NCI-H748 (cell line): ENCODE measurements around the gene MYO3B.

Source experiments
- DNase-seq: peaks from one replicate; lab custom pipeline; 2025; ENCODE audit not compliant: unreplicated experiment; lab: John Stamatoyannopoulos, UW

The MYO3B gene

DNA sequence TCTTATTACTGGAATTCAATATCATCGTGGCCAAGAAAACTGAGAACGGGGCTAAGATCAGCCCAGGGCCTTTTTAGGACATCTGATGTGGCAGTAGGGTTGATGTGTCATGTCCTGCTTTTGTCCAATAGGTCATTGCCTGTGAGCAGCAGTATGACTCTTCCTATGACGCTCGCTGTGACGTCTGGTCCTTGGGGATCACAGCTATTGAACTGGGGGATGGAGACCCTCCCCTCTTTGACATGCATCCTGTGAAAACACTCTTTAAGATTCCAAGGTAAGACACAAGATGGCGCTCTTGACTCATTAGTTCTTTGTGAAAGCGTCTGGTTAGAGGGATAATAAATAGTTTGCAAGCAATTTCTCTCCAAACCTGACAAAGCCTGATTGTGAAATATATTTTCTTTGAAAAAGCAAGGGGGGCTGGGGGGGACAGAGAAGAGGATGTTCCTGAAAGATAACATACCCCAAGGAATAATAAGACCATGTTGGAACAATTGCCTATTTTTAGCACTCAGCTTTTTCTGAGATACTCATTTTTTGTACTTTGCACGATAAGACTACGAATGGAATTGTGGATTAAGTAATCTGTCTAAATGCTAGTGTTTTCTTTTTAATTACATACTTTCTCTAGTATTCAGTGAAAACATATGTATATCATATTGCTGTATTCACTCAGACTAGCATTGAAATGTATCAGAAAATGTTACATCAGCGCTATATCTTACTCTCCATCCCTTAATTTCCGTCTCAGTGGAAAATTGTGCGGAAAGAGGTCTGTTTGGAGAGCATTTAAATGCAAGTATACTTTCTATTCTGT, 58.1 kb downstream of the MYO3B start:
- peak; percentile 91 for DNase-seq

DNA sequence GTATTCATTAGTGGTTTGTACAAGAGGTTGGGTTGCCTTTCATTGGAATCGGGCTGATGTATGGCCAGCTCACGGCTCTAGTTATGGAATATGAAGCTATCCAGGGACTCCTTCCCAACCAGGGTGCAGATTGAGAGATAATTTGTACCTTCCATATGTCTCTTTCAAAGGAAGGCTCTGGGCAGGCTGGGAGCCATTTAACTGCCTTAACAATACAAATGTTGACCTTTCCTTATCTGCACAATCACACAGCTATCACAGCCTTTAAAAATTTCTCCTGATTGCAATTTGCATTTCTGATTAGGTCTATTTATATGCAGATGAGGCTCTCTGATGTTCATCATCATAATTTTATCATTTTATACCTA, 58.7 kb downstream of the MYO3B start:
- peak; percentile 94 for DNase-seq

DNA sequence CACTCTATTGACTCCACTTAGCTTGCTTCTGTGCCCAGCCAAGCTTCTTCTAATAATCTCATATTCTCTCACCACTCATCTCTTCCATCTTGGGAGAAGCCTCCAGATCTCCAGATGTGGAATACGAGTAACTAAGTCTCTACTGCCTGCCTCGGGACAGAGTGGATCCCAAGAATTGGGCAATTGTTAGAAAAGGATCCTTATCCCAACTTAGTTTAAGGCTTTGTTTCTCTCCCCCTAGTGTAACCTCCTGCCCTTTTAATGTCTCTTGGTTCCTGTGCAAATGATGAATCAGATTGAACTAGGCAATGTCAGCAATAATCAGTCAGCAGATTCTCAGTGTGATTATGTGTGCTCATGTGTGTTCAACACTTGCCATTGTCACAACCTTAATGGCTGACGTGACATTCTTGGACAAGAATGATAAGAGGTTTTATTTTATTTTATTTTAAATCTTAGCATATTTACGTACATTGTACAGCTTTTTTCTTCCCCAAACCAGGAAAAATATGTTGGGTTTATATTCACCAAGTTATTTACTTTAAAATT, 59.7 kb downstream of the MYO3B start:
- DNase-seq: peak; percentile 59

DNA sequence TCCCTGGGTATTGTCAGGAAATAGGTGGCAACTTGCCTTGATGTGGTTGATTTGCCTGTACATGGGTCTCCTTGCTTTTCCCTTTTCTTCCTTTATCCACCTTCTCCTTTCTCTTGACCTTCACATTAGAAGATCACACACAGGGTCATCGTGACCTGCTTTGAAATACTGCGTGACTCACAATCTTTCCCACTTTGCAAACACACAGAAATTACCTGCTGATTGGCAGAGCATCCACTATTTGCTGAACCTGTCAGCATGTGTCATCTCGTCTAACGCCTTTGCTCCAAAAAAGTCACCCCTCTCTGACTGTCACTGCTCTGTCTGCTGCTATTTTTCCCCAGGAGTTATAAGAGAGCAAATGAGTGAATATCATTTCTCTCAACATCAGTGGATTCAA, 60.8 kb downstream of the MYO3B start:
- DNase-seq: peak; percentile 54

DNA sequence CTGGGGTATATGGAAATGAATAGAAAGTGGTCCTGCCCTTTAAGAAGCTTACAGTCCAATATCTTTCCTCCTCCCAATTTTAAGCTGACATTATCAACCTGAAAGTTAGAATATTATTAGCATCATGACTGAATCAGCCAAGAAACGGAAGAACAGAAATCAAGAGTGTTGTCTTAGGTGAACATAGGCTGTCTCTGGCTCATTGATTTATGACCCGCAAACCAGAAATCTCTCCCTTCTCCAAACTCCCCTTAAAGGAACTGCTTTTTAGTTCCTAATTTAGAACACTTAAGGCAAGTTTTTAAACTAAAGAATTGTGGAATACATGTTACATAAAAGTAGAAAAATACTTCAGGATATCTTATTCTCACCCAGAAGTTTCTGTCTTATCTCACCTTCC, 62.7 kb downstream of the MYO3B start:
- DNase-seq: no peak

DNA sequence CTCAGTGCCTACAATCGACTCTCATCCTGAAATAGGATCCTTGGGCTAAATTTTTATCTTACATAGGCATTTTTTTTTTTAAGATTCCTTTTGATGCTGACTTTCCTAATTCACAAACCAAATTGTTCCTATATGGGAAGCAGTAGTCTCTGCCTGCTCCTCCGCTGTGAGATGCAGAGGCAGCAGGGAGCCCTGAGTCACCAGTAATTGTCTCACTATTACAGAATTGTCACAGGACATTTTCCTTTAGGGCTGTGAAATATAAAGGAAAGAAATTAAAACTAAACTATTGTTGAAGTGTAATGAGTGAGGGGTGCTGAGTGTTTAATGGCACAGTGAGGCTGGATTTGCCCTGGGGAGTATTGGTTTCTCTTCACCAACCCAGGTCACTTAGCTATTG, 63.8 kb downstream of the MYO3B start:
- no peak for DNase-seq

DNA sequence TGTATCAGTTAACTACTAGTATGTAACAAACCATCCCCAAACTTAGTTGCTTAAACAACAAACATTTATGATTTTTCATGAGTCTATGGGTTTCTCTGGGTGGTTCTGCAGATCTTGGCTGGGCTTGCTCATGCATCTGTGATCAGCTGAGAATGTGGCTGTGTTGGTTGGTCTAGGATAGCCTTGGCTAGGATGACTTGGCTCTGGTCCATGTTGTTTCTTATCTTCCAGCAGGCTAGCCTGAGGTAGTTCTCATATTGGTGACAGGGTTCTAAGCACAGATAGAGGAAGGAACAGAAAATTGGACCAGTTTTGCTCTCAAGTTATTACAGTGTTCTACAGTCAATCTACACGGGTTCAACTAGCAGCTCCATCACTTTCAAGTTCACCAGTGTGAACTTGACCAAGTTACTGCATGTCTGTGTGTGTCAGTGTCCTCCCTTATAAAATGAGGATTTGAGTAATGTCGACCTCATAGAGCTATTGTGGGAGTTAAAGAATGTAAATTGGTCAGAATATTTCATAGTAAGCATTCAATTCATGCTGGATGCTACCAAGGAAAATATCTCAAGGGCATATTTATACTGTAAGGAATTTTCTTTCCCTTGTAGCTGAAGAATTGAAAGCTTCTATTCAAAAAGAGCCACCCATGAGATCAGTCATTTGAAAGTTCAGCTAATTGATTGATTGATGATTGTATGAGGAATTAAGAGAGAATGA, 65.3 kb downstream of the MYO3B start:
- no peak for DNase-seq

DNA sequence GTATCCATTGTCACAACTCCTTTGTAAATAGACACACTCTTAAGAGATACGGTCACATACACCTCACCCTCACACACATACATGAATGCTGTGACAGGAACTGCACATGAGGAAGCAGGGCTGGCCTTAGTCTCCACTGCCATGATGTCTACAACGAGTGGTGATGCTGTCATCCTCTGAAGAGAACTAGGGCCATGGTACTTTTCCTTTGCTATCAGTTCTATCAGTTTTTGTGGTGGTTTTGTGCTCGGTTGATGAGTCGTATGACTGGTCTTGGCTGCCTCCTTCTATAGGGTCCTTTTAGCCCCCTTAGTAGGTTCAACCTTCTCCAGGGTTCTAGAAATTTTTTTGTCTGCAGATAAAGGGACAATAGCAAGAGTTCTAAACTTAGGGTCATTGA, 66.0 kb downstream of the MYO3B start:
- no peak for DNase-seq

DNA sequence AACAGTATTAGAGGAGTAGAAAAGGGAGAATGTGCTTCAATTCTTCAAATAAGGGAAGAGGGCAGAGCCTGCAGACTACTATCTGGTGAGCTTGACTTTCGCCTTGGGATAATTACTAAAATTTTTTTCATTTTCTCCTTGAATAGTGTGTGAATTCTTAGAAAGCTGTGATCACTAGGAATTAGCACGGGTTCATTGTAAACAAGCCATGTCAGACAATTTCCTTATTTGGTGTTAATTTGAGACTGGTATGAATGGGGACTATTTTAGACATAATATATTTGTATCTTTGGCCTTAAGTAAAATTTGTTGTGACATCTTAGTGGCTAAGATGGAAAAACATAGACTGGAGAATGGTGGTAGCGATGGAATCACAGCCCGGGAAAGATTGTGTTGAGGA, 66.6 kb downstream of the MYO3B start:
- no peak for DNase-seq

DNA sequence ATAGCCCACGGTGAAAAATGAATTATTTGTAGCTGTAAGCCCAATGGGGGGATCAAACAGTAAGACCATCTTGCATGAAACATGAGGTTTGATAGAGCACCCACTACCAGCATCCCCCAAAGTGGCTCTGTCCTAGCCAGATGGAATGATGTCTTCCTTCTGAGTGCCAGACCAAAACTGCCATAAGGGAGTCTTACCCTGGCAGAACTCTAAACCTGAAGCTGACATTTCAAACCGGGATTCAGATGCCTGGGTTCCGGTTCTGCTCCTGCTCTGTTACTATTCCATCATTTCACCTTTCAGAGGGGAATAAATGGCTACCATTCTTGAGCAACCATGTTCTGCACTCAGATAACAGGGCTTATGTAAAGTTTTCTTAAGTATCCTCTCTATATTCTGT, 67.4 kb downstream of the MYO3B start:
- no peak for DNase-seq

DNA sequence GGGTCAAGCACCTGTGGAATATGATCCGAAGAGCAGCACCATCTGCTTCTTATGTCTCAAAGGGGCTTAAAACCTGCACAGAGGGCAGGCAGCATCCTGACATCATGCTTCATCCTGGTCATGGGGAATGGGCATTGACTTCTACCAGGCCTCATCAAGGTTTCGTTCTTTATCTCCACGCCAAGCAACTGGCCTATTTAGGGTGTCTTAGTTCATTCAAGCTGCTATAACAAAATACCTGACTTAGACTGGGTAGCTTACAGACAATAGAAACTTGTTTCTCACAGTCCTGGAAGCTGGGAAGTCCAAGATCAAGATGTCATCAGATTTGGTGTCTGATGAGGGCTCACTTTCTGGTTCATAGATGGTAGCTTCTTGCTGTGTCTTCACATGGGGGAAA, 69.4 kb downstream of the MYO3B start:
- DNase-seq: no peak

DNA sequence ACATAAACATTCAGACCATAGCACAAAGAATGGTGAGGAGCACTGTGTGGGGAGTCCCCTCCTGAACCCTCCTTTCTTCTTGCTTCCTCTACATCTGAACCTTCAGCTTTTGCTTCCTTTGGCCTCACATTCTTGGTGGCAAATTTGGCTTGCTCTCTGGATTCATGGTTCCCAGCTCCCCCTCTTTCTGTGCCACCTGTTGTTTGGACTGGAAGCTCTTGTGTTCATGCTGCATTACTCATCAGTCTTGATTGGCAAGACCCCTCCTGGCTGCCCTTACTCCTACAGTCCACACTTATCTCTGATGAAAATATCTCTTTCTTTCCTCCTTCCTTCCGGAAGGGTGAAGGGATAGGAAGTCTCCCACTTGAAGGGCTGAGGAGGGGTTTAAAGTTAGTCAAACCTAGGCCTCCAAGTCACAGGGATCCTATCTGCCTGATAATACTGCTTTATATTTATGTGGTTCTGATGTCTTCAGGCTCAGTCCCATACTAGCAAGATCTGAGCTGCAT, 70.0 kb downstream of the MYO3B start:
- DNase-seq: no peak

DNA sequence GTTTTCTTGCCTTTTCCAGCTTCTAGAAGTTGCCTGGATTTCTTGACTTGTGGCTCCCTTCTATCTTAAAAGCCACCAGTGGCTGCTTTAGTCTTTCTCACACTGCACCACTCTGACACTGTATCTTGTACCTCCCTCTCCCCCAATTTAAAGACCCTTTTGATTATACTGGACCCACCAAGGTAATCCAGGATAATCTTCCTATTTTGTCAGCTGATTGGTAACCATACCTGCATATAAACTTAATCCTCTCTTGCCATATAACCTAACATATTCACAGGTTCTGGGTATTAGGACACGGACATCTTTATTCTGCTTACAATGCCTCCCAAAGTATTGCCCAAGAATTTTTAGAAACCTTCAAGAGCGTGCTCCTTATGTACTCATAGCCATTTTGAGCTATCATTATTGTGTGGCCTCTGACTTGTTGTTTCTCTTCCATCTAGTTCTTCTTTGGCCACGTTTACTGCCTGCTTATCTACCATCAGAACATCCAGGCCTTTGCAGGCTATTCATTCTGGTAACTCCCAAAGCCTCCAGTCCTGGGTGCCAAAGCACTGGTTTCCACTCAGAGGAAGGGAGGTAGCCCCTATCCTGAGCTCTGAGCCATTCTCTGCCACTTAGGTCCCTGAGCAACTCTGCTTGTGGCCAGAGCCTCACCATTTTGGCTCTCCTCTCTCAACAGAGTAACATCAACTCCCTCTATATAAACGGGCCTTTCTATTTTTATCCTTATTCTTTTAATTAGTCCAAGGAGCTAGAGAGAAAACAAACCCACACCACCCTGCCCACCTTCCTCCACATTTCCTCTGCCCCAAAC, 70.8 kb downstream of the MYO3B start:
- DNase-seq: no peak

DNA sequence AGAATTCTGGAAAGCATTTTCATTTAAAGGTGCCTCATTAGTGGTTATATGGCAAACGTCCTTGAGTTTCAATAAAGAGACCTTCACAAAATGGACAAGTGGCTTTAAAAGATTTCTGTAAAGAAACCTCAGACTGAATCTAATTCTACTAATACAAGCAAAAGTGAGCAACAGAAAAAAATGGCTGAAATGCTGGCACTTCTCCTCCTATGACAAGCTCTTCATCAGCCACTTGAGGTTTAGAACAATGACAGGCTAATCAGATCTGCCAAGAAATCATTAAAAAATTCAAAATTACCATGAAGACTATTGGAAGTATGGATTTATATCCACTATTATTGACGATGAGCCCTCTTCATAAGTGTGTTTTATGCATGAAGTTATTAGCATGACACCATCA, 71.8 kb downstream of the MYO3B start:
- DNase-seq: no peak

DNA sequence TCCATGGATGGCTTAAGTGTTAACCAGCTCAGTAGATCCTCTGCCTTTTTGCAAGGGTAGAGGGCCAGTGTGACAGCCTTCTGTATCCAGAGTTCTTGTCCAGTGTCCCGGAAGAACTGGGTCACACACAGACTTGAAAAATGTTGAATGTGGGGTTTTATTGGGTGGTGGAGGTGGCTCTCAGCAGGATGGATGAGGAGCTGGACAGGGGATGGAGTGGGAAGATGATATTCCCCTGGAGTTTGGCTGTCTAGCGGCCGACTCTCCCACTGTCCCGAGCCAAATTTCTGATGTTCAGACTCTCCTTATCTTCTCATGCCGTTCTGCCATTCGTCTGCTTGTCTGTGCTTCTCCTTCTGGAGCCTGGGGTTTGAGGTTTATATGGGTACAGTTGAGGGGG, 72.6 kb downstream of the MYO3B start:
- no peak for DNase-seq

DNA sequence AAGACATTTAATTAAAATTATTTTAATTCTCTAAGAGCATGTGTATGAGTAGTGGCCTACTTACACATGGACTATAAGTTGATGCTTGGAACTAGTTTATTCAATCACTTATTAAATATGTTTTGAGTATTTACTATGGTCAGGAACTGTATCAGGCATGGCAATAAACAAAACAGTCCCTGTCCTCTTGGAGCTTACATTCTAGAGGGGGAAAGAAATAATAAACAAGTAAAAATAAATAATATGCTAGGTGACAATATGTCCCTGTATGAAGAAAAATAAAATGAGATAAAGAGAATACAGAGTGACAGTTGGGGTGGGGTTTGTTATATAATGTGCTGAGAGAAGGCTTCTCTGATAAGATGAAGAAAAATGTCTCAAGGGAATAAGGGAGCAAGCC, 74.5 kb downstream of the MYO3B start:
- no peak for DNase-seq

DNA sequence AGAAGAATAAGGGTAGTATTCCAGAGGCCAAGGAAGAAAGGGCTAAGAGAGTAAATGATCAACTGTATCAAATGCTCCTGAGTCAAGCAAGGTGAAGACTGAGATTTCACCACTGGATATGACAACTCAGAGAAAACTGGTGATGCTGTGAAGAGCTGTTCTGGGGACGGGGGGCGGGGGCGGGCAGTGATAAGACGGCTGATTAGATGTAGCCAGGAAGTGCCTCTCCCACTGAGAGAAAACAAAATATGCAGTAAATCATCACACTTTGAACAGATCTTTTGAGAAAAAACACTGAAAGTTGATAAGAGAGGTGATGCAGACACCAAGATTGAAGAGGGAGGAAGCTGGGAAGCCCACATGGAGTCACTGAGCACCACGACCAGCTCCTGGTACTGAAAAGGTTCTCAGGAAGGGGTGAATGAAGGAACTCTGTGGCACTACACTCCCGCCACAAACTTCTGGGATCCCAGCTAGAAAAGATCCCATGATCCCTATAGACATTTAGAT, 75.8 kb downstream of the MYO3B start:
- no peak for DNase-seq

DNA sequence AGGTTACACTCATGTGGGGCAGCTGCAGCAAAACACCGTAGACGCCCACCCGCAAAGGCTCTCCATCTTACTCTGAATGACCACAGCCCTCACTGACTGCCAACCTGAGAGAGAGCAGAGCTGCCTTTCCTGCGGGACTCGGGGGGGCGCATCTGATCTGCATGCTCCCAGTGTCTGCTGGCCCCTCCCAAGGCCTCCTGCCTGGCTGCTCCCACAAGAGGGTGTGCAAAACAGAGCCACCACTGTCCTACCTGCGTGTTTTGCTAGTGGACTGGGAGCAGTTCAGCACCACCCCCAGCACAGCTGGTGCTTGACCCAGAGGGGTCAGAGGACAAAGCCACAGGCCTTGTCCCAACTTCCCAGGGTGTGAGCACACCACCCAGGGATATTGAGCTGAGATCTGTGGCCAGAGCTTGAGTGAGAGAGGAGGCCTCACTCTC, 76.4 kb downstream of the MYO3B start:
- DNase-seq: no peak

DNA sequence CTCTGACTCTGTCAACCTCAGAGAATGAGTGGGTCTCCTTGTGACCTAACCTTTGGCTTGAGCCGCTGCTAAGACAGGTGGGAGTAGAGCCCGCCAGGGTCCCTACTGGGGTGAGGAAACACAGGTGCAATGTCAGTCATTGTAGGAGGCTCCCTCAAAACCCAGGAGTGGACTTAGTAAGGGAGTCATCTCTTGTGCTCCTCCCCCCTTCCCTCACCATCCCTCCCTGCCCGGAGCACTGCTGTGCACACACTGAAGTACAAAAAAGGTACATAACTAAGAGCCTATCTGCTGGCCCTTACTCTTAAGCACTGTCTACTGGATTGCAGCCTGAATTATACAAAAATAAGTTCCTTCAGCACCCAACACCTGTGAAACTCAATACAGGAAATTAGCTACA, 77.2 kb downstream of the MYO3B start:
- DNase-seq: no peak

DNA sequence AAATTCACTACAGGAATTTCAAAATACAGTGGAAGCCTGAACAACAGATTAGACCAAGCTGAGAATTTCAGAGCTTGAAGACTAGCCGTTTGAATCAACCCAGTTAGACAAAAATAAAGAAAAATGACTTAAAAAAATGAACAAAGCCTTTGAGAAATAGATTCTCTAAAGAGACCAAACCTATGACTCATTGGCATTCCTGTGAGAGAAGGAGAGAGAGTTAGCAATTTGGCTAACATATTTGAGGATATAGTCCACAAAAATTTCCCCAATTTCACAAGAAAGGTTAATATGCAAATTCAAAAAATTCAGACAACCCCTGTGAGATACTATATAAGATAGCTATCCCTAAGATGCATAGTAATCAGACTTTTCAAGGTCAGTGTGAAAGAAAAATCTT, 78.0 kb downstream of the MYO3B start:
- DNase-seq: no peak

DNA sequence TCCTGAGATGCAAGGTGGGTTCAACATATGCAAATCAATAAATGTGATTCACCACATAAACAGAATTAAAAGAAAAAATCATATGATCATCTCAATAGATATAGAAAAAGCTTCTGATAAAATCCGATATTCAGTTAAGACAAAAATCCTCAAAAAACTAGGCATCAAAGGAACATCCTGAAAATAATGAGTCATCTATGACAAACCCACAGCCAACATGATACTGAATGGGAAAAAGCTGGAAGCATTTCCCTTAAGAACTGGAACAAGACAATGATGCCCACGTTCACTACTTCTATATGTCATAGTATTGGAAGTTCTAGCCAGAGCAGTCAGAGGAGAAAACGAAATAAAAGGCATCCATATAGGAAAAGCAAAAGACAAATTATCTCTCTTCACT, 80.4 kb downstream of the MYO3B start:
- DNase-seq: no peak
